Heart left ventricle (tissue), 13 donors: ENCODE results near the gene SP3.

ENCODE experiments used
- POLR2A ChIP-seq, 2 donors: fragments of 450-650 bp; IDR thresholded peaks; one replicate each; pipeline ENCODE4 v1.6.1; 2017; ENCODE audit warnings: antibody characterized with exemption in 2 of 2, mild to moderate bottlenecking in 2 of 2, moderate library complexity in 2 of 2
- TF ChIP-seq, protein P1 (sequence below), 12 donors: fragments of 200-600 bp; sonication (generic) in 4 of 12; IDR thresholded peaks; one replicate each; pipeline versions ENCODE4 v1.5.0 to v1.8.0; 2018 to 2022; ENCODE audit warnings: antibody characterized with exemption in 12 of 12, mild to moderate bottlenecking in 5 of 12
- donor health status: ischemic (EF 13 %, LVEDD 7.1; RV severe dilation, severe dysfunction).
- donor health status: DM: no; HTN: yes; CAD: no.
- donor health status: DM: no; HTN: no; CAD: no.
- donor health status: ischemic (EF 25% LVEDD 6.9; RV normal size, moderate dysfunction).
- donor health status: ischemic (EF 25% LVEDD 5.7; RV mildly dilated, moderate dysfunction).
- donor health status: ischemic (EF 35%, LVEDD 5.7; RV mildly dilated, moderate dysfunction).
- donor health status: nonischemic (EF 11% LVEDD 7.7; RV severe dilation, severe dysfunction).
- donor health status: DM: yes; HTN: yes; CAD: no.
- donor health status: PGD.
- donor health status: ischemic (EF 29% LVEDD 5.4; RV normal size, mild dysfunction).
- donor health status: nonischemic (EF 23%, LVEDD 6.1; RV moderate dilation, normal function).

GRCh38 chr2:173996766-173997165 is 31.6 kb upstream of the SP3 start:
- TF ChIP-seq, protein P1, sequence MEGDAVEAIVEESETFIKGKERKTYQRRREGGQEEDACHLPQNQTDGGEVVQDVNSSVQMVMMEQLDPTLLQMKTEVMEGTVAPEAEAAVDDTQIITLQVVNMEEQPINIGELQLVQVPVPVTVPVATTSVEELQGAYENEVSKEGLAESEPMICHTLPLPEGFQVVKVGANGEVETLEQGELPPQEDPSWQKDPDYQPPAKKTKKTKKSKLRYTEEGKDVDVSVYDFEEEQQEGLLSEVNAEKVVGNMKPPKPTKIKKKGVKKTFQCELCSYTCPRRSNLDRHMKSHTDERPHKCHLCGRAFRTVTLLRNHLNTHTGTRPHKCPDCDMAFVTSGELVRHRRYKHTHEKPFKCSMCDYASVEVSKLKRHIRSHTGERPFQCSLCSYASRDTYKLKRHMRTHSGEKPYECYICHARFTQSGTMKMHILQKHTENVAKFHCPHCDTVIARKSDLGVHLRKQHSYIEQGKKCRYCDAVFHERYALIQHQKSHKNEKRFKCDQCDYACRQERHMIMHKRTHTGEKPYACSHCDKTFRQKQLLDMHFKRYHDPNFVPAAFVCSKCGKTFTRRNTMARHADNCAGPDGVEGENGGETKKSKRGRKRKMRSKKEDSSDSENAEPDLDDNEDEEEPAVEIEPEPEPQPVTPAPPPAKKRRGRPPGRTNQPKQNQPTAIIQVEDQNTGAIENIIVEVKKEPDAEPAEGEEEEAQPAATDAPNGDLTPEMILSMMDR (IDR thresholded peaks at IDR 0.05): no peak
- no peak for TF ChIP-seq POLR2A (IDR thresholded peaks at IDR 0.05)
